HUES48 (cell line): ENCODE measurements around the gene TNKS1BP1.
A peak's percentile ranks its signal among the peaks of the same experiment; 100 is the strongest.

Experiments
- H3K27ac ChIP-seq: one replicate; pipeline ENCODE4 v1.7.0; 2013; ENCODE audit warnings: low read depth, low read length, inconsistent platforms
- H3K27me3 ChIP-seq: 2 replicates; pipeline ENCODE4 v1.6.1; 2013; ENCODE audit warnings: mild to moderate bottlenecking, low read length; ENCODE audit not compliant: control insufficient read depth, insufficient read depth
- H3K36me3 ChIP-seq: 2 replicates; pipeline ENCODE4 v1.6.1; 2013; ENCODE audit warnings: low read length; ENCODE audit not compliant: control insufficient read depth, insufficient read depth
- H3K4me1 ChIP-seq: 2 replicates; pipeline ENCODE4 v1.6.1; 2013; ENCODE audit warnings: mild to moderate bottlenecking, low read length; ENCODE audit not compliant: control insufficient read depth, insufficient read depth
- H3K4me3 ChIP-seq: 2 replicates; pipeline ENCODE4 v1.5.1; 2013; ENCODE audit warnings: mild to moderate bottlenecking, low read depth, low read length
- H3K9ac ChIP-seq: 2 replicates; pipeline ENCODE4 v1.6.1; 2013; ENCODE audit warnings: mild to moderate bottlenecking, low read depth, low read length, moderate library complexity
- H3K9me3 ChIP-seq: 2 replicates; pipeline ENCODE4 v1.6.1; 2013; ENCODE audit warnings: low read length; ENCODE audit not compliant: control insufficient read depth, insufficient read depth

The TNKS1BP1 gene

GRCh38 chr11:57331720-57332119 lies 7.0 kb upstream of the TNKS1BP1 start:
- H3K9ac ChIP-seq: no peak overlapping the region
- no peak overlapping the region for H3K4me3 ChIP-seq
- H3K9me3 ChIP-seq: no peaks in the 10 kb centered on the region
- peaks cover 82% of the 10 kb centered on the region for H3K36me3 ChIP-seq
- H3K4me1 ChIP-seq: peaks cover 12% of the 10 kb centered on the region
- no peak overlapping the region for H3K27ac ChIP-seq
- H3K27me3 ChIP-seq: no peaks in the 10 kb centered on the region

DNA sequence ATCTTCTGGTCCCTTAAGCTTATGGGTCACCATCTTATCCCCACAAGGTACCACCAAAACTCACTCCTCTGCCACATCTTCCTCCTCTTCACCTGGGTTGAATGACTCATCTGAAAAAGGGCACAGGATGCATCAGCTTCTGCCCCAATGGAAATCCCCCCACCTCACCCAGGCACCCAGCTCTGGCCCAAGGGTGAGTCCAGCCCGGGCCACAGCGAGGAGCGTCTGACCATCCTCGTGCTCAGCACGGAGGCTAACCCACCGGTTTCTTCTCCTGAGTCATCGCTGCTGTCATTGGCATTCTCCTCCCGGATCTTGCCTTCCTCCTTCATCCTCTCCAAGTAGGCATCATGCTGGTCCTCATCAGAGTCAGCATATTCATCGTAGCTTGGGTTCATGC lies 5.3 kb upstream of the TNKS1BP1 start:
- Histone ChIP-seq H3K4me3 (no peak overlapping the region), H3K9me3 (no peaks in the 10 kb centered on the region), H3K27me3 (no peaks in the 10 kb centered on the region), H3K4me1 (peaks cover 20% of the 10 kb centered on the region), H3K9ac (no peak overlapping the region), H3K27ac (no peak overlapping the region), H3K36me3 (peaks cover 92% of the 10 kb centered on the region)

DNA sequence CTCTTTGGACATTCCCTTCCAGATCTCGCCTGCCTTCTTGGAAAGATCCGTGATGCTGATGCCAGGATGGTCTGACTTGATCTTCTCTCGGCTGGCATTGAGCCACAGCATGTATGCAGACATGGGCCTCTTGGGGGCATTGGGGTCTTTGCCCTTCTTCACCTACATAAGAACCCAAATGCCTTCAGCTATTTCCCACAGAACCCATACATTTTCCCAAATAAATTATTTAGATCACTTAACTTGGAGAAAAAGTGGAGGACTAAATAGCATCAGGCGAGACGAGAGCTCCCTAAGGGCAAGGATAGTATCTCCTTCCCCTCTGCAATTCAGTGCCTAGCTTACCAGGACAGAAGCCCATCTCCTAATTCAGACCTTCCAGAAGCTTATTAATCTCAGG lies 3.0 kb upstream of the TNKS1BP1 start:
- peaks cover 70% of the 10 kb centered on the region for H3K36me3 ChIP-seq

GRCh38 chr11:57325735-57326048 lies 940 bp upstream of the TNKS1BP1 start:
- Histone ChIP-seq H3K36me3 (peaks cover 60% of the 10 kb centered on the region), H3K4me1 (peaks cover 34% of the 10 kb centered on the region), H3K4me3 (peak overlapping the region; percentile 64), H3K27me3 (no peaks in the 10 kb centered on the region), H3K9ac (peak overlapping the region; percentile 96), H3K9me3 (no peaks in the 10 kb centered on the region), H3K27ac (peak overlapping the region; percentile 99)

More for the DNA sequence above, 3.0 kb upstream of the TNKS1BP1 start:
- Histone ChIP-seq H3K4me3 (no peak overlapping the region), H3K4me1 (peaks cover 23% of the 10 kb centered on the region), H3K27me3 (no peaks in the 10 kb centered on the region), H3K27ac (no peak overlapping the region), H3K9ac (no peak overlapping the region), H3K9me3 (no peaks in the 10 kb centered on the region)

- Histone ChIP-seq H3K27me3 (no peaks in the 10 kb centered on the region), H3K36me3 (peaks cover 57% of the 10 kb centered on the region), H3K27ac (peak overlapping the region; percentile 99), H3K9ac (peak overlapping the region; percentile 57; the same call in 1 of the 2 replicates), H3K4me1 (peaks cover 34% of the 10 kb centered on the region), H3K9me3 (no peaks in the 10 kb centered on the region), H3K4me3 (peak overlapping the region; percentile 64)
Observed at GRCh38 chr11:57324154-57324885, 432 bp downstream of the TNKS1BP1 start.

DNA sequence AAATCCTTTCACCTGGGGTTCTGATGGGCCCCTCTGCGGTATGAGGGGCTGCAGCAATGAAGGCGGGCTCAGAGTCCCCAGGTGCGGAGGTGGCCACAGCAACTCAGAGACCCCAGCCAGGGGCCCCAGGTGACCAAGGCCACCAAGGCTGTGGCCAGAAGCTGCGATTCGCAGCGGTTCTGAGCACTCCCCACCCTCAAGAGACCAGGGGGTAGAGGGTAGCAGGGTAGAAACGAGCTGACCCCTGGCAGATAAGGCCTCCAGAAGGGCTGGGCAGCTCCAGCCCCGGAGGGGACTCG lies 948 bp downstream of the TNKS1BP1 start:
- Histone ChIP-seq H3K27ac (peak overlapping the region; percentile 99), H3K9ac (peak overlapping the region; percentile 7; the same call in 1 of the 2 replicates), H3K4me3 (peak overlapping the region; percentile 64), H3K9me3 (no peaks in the 10 kb centered on the region), H3K27me3 (no peaks in the 10 kb centered on the region), H3K36me3 (peaks cover 56% of the 10 kb centered on the region), H3K4me1 (peaks cover 34% of the 10 kb centered on the region)

- peaks cover 55% of the 10 kb centered on the region for H3K36me3 ChIP-seq
- H3K27ac ChIP-seq: peak overlapping the region; percentile 65
- no peaks in the 10 kb centered on the region for H3K27me3 ChIP-seq
- no peaks in the 10 kb centered on the region for H3K9me3 ChIP-seq
- H3K4me3 ChIP-seq: peak overlapping the region; percentile 64
- no peak overlapping the region; the same call in 1 of the 2 replicates for H3K9ac ChIP-seq
- H3K4me1 ChIP-seq: peaks cover 34% of the 10 kb centered on the region
Observed at GRCh38 chr11:57323167-57323854, 1.4 kb downstream of the TNKS1BP1 start.

GRCh38 chr11:57322256-57323166 lies 2.2 kb downstream of the TNKS1BP1 start:
- Histone ChIP-seq H3K9me3 (no peaks in the 10 kb centered on the region), H3K9ac (no peak overlapping the region), H3K27ac (peak overlapping the region; percentile 65), H3K27me3 (no peaks in the 10 kb centered on the region), H3K4me1 (peaks cover 34% of the 10 kb centered on the region), H3K4me3 (peak overlapping the region; percentile 64), H3K36me3 (peaks cover 55% of the 10 kb centered on the region)

GRCh38 chr11:57321388-57322255 lies 3.1 kb downstream of the TNKS1BP1 start:
- Histone ChIP-seq H3K36me3 (peaks cover 55% of the 10 kb centered on the region), H3K4me1 (peaks cover 34% of the 10 kb centered on the region), H3K9me3 (no peaks in the 10 kb centered on the region), H3K27me3 (no peaks in the 10 kb centered on the region), H3K27ac (peak overlapping the region; percentile 56), H3K4me3 (no peak overlapping the region), H3K9ac (no peak overlapping the region)

GRCh38 chr11:57320719-57321387 lies 3.9 kb downstream of the TNKS1BP1 start:
- Histone ChIP-seq H3K27ac (no peak overlapping the region), H3K27me3 (no peaks in the 10 kb centered on the region), H3K4me3 (no peak overlapping the region), H3K36me3 (peaks cover 55% of the 10 kb centered on the region), H3K9me3 (no peaks in the 10 kb centered on the region), H3K4me1 (peaks cover 32% of the 10 kb centered on the region), H3K9ac (no peak overlapping the region)
